ENCODE measurements around the gene EXTL1.

EXTL1 gene

DNA sequence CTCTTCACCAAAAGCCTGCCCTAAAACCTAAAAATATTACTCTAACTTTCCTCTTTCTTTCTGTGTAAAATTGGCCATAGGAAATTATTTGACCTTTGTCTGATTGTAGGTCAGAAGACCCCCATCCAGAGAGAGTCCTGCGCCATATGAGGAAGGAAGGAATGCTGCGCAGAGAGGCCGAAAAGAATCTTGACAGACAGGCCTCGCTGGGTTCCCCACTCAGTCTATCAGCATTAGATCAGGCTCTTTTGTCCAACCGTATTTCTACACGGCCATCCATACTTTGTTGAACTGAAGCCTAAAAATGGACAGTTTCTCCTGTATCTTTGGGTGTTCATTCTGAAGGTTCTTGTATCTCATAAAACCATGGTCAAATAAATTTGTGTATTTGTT, 28.7 kb downstream of the EXTL1 start:
- H3K79me2 ChIP-seq (ENCODE audit: insufficient read depth, low read length) = no peaks in the 10 kb centered on the region
- H2AFZ ChIP-seq (ENCODE audit: low read depth, low read length, severe bottlenecking) = no peak overlapping the region
- no peaks in the 10 kb centered on the region for H3F3A ChIP-seq (ENCODE audit: insufficient read depth)
- no peaks in the 10 kb centered on the region for H4K20me1 ChIP-seq (ENCODE audit: low read depth, low read length)
- H3K4me3 ChIP-seq (ENCODE audit: insufficient read depth, low read length, poor library complexity, severe bottlenecking) = no peak overlapping the region
- H3K36me3 ChIP-seq (ENCODE audit: low read length) = no peaks in the 10 kb centered on the region
- H3K4me2 ChIP-seq (ENCODE audit: low read depth, low read length, poor library complexity, severe bottlenecking) = no peak overlapping the region
- TF ChIP-seq EZH2phosphoT487 (conservative IDR thresholded peaks at IDR 0.05; ENCODE audit: low read length) = no peak
- TF ChIP-seq, protein P1, sequence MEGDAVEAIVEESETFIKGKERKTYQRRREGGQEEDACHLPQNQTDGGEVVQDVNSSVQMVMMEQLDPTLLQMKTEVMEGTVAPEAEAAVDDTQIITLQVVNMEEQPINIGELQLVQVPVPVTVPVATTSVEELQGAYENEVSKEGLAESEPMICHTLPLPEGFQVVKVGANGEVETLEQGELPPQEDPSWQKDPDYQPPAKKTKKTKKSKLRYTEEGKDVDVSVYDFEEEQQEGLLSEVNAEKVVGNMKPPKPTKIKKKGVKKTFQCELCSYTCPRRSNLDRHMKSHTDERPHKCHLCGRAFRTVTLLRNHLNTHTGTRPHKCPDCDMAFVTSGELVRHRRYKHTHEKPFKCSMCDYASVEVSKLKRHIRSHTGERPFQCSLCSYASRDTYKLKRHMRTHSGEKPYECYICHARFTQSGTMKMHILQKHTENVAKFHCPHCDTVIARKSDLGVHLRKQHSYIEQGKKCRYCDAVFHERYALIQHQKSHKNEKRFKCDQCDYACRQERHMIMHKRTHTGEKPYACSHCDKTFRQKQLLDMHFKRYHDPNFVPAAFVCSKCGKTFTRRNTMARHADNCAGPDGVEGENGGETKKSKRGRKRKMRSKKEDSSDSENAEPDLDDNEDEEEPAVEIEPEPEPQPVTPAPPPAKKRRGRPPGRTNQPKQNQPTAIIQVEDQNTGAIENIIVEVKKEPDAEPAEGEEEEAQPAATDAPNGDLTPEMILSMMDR (IDR thresholded peaks at IDR 0.05; ENCODE audit: insufficient read depth, low read length, poor library complexity, severe bottlenecking) = no peak
- H3K9me2 ChIP-seq (replicated peaks; ENCODE audit: insufficient read depth, low read length) = no peaks in the 10 kb centered on the region
- H3K27ac ChIP-seq (ENCODE audit: low read depth, low read length) = no peak overlapping the region
- H3K27me3 ChIP-seq (ENCODE audit: low read length) = no peaks in the 10 kb centered on the region
- H3K9ac ChIP-seq (ENCODE audit: low read length) = no peak overlapping the region
- no peaks in the 10 kb centered on the region for H3K9me3 ChIP-seq (ENCODE audit: insufficient read depth, low read length)

DNA sequence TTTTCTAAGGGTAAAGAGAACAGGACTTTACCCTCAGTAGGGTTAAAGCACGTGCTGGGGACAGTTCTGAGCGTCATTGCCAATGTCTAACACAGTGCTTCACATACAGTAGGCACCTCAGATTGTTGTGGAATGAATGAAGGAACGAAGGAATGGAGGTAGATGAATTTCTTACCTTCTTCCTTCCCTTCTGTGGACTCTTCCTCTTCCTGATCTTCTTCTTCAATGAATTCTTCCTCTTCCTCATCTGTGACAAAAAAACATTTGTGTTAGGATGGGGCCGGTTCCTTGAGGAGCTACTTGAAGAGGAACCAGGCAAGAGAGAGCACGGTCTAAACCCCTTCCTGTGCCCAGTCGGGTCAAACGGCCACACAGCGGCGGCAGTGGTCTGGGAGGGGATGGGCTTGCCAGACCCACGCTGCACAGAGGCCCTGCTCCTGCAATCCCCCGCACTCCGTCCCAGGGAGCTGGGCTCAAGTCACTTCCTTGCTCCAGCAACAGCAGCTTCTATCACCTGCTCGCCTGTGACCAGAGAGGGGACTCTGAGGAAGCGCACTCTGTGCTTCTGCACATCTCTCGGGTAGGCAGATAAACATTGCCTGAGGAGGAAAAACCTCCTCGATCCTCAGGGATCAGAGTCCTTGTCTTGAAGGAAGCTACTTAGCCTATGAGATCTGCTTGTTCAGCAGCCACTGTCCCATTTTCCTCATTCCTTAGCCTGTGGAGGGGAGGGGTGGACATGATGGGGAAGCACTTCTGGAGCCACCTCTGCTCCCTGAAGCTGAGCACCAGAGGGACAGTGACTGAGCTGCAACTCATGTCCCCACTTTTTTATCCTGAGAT, 32.4 kb downstream of the EXTL1 start:
- H3K9ac ChIP-seq (ENCODE audit: low read length) = no peak overlapping the region
- no peak overlapping the region for H3K27ac ChIP-seq (ENCODE audit: low read depth, low read length)
- H3K9me2 ChIP-seq (replicated peaks; ENCODE audit: insufficient read depth, low read length) = no peaks in the 10 kb centered on the region
- H3K4me3 ChIP-seq (ENCODE audit: insufficient read depth, low read length, poor library complexity, severe bottlenecking) = no peak overlapping the region
- H3K9me3 ChIP-seq (ENCODE audit: insufficient read depth, low read length) = no peaks in the 10 kb centered on the region
- H3F3A ChIP-seq (ENCODE audit: insufficient read depth) = no peaks in the 10 kb centered on the region
- no peaks in the 10 kb centered on the region for H3K27me3 ChIP-seq (ENCODE audit: low read length)
- H3K79me2 ChIP-seq (ENCODE audit: insufficient read depth, low read length) = no peaks in the 10 kb centered on the region
- H2AFZ ChIP-seq (ENCODE audit: low read depth, low read length, severe bottlenecking) = no peak overlapping the region
- no peaks in the 10 kb centered on the region for H3K36me3 ChIP-seq (ENCODE audit: low read length)
- H4K20me1 ChIP-seq (ENCODE audit: low read depth, low read length) = no peaks in the 10 kb centered on the region
- TF ChIP-seq EZH2phosphoT487 (conservative IDR thresholded peaks at IDR 0.05; ENCODE audit: low read length) = no peak
- TF ChIP-seq, protein P1 (IDR thresholded peaks at IDR 0.05; ENCODE audit: insufficient read depth, low read length, poor library complexity, severe bottlenecking) = no peak
- no peak overlapping the region for H3K4me2 ChIP-seq (ENCODE audit: low read depth, low read length, poor library complexity, severe bottlenecking)

DNA sequence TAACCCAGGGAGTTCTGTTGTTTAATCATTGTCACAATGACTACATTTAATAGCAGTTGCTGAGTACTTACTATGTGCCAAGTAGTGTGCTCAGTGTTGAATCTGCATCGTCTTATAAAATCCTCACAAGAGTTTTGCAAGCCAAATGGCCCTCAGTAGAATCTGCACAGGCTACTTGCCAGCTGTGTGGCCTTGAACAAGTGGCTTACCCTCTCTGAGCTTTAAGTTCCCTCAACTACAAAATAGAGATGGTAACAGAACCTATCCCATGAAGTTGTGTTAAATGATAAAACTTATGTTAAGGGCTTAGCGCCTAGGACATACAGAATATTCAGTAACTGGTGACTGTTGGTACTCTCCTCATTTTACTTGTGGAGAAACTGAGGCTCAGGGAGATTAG, 33.5 kb downstream of the EXTL1 start:
- Histone ChIP-seq H2AFZ (ENCODE audit: low read depth, low read length, severe bottlenecking) (no peak overlapping the region), H3K36me3 (ENCODE audit: low read length) (no peaks in the 10 kb centered on the region), H3K27ac (ENCODE audit: low read depth, low read length) (no peak overlapping the region), H4K20me1 (ENCODE audit: low read depth, low read length) (no peaks in the 10 kb centered on the region), H3K9me3 (ENCODE audit: insufficient read depth, low read length) (no peaks in the 10 kb centered on the region), H3K79me2 (ENCODE audit: insufficient read depth, low read length) (no peaks in the 10 kb centered on the region), H3K4me2 (ENCODE audit: low read depth, low read length, poor library complexity, severe bottlenecking) (no peak overlapping the region), H3F3A (ENCODE audit: insufficient read depth) (no peaks in the 10 kb centered on the region), H3K9me2 (replicated peaks; ENCODE audit: insufficient read depth, low read length) (no peaks in the 10 kb centered on the region), H3K27me3 (ENCODE audit: low read length) (no peaks in the 10 kb centered on the region), H3K9ac (ENCODE audit: low read length) (no peak overlapping the region), H3K4me3 (ENCODE audit: insufficient read depth, low read length, poor library complexity, severe bottlenecking) (no peak overlapping the region)
- TF ChIP-seq, protein P1 (IDR thresholded peaks at IDR 0.05; ENCODE audit: insufficient read depth, low read length, poor library complexity, severe bottlenecking) = no peak
- TF ChIP-seq EZH2phosphoT487 (conservative IDR thresholded peaks at IDR 0.05; ENCODE audit: low read length) = no peak

Measured in SU-DHL-6 (cell line).